Measurements from ENCODE around the gene TMEM198.

Gene TMEM198

GRCh38 chr2:219509780-219510511 lies 33.9 kb upstream of the TMEM198 start:
- DNase-seq: no peak

GRCh38 chr2:219510512-219511135 lies 33.2 kb upstream of the TMEM198 start:
- no peak for DNase-seq

DNA sequence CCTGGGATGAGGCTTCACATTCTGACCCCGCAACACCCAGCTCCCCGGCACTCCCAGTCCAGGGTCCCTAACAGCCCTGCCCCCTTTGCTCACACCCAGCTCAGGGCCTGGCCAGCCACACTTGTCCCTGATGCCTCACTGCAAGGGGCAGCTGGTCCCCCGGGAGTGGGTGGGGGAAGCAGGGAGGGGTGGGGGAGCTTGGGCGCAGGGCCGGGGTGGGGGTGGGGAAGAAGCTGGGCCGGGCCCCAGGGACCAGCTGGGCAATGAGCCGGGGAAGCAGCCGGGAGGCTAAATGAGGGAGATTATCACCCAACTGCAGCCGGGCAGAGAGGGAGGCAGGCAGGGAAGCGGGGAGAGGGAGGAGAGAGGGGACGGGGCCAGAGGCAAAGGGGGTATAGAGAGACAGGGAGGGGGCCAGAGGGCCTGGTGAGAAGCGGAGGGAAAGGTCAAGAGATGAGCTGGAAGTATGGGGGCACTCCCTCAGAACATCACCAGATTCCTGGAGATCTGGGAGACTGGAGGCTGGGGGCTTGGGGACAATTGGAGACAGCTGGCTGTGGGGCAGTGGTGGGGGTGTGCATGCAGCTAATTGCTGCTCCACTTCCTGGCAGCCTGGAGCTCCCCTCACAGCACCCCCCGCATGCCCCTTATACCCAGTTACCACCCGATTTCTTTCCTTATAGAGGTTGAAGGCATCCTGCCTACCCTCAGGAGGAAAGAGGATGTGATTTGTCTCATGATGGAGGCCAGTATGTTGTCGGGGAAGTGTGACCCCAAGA lies 32.1 kb upstream of the TMEM198 start:
- DNase-seq: no peak

DNA sequence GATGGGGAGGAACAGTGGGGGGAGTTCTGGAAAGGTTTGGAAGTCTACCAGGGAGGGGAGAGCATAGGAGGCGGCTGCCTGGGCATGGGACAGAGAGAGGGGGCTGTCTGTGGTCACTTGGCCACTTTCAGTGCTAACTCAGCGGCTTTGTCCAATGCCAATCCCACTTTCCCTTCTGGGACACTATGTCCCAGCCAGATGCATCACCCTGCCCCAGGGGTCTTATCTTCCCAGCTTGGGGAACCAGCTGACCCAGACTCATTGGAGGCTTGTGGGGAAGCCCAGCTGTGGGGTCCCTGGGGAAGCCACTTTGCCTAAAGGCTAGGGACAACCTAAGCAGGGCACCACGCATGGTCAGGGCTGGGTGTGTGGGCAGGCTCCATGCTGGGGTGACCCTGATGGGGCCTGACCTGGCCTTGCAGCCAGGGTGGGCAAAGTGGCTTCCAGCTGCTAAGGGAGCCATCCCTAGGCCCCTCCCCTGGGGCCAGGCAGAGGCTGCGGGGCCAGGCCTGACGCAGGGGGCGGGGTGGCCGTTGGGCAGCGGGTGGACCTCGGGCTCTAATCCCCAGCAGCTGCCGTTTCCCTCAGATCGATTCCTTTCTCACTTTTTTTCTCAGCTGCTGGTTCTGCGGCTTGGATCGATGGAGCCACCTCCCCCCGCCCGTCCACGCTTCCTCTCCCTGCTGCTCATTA lies 31.2 kb upstream of the TMEM198 start:
- DNase-seq: no peak

DNA sequence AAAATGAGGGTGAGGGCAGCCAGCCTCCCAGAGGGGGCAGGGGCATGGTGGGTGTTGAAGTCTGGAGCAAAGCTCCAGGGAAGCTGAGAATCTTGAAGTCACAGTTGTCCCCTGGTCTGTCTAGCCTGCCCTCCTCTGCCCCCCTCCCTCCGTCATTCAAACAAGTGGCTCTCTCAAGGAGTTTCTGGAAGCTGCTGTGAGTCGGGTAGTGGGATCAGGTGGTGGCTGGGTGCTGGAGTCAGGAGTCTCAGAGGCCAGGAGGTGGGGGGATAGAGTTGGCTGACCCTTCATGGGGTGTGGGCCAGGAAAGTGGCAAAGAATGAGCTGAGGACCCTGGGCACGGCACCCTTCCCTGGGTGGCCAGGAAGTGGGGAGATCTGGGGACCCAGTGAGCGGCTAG lies 30.0 kb upstream of the TMEM198 start:
- DNase-seq: no peak

DNA sequence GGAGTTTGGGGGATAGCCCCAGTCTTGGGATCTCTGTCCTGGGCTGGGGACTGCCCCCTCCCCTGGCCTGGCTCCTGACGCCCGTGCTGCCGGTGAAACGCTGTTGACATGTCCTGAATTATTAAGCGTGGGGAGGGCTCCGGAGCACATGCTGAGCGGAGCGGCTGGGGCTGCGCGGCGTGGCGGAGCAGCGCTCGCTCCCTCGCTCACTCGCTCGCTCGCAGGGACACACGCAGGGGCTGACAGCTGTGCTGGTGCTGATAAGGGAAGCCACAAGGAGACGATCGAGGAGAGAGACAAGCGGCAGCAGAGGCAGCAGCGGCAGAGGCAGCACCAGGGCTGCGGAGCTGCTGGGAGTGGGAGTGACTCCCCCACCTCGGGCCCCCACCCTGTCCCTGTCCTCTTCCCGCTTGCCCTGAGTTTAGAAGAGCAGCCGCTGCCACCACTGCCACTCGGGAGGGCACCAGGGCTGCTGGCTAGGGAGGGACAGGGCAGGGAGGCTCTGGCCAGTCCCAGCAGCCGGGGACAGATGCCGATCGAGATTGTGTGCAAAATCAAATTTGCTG lies 29.5 kb upstream of the TMEM198 start, which contains the start of gene ASIC4:
ASIC4 (plus strand) TSS at position 287 of the 566 bp plus-strand sequence; CDS start at position 530, 243 bp downstream.
- DNase-seq: no peak

DNA sequence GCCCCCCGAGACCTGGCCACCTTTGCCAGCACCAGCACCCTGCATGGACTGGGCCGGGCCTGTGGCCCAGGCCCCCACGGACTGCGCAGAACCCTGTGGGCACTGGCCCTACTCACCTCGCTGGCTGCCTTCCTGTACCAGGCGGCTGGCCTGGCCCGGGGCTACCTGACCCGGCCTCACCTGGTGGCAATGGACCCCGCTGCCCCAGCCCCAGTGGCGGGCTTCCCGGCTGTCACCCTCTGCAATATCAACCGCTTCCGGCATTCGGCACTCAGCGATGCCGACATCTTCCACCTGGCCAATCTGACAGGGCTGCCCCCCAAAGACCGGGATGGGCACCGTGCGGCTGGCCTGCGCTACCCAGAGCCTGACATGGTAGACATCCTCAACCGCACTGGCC lies 29.0 kb upstream of the TMEM198 start:
- DNase-seq: no peak

DNA sequence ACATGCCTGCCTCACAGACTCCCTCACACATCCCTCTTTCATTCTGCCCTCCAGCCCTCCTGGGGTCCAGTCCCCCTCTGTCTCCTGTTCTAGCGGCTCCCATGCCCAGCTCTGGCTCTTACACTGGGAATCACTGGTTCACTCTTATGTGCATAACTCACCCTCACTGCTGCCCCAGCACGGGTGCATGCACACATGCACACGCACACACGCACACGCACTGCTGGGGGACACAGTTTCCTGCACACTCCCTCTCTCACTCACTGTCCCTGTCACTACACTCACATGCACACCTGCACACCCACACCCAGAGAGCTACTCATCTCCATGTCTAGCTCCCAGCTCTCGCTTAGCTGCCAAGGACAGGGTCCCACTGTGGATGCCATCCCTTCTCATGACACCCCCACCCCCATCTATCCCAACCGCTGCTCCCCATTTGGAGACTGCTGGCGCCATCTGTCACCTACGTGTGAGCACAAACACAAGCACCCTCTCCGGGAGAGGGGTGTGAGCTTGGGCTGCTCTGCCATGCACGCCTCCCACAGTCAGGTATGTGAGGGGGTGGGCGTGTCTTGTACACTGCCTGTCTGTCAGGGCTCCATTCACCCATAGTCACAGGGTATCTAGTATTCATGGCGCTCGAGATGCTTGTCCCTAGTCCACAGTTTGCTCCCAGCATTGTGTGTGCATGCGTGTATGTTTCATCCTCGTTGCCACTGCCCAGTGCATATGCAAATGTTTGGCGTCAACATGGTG lies 27.8 kb upstream of the TMEM198 start:
- no peak for DNase-seq

- no peak for DNase-seq
Observed at GRCh38 chr2:219516888-219517287, 26.9 kb upstream of the TMEM198 start.

DNA sequence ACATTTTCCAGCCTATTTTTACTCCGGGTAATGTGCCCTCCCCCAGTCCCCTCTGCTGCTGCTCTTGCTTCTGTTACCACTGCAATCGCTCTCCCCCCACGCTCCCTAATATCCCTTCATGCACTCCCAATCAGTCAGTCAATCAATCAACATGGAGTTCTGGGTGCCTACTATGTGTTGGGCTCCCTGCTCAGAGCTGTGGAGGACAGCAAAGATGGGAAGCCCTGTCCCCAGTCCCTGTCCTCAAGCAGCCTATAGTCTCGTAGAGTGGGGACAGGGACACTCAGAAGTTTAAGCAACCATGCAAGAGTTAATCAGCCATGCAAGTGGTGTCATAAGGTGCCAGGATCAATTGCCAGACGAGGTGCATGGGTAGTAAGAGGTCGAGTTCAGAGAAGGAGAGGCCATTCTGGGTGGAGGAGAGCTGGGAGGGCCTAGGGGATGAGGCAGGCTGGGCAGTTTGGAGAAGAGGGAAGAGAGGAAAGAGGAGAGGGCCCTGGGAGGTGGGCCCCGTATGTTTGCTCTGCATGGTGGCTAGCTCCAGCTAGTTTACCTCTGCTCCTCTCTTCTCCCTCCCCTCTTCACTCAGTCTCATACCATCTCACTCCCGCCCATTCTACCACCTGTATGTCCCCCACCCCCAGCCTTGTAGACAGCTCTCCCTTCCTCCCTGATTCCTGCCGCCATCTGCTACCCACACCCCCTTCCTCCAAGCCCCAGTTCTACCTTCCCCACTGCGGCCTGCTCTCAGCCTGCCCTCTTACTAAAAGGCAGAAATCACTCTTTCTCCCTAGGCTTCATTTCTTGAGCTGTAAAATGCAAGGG lies 25.7 kb upstream of the TMEM198 start:
- no peak for DNase-seq

DNA sequence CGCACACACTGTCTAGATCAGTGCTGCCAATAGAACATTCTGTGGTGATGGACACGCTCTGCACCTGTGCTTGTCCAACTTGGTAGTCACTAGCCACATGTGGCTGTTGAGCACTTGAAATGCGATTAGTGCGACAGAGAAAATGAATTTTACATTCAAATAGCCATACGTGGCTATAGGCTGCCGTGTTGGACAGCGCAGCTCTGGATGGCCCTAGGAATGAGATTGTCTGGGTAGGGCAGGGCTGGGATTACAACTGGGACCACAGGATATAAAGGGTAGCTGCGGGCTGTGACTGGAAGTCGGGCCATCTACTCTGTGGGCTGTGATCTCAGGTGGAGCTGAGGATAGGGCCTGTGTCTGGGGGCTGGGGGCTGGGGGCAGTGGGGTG lies 24.3 kb upstream of the TMEM198 start:
- no peak for DNase-seq

DNA sequence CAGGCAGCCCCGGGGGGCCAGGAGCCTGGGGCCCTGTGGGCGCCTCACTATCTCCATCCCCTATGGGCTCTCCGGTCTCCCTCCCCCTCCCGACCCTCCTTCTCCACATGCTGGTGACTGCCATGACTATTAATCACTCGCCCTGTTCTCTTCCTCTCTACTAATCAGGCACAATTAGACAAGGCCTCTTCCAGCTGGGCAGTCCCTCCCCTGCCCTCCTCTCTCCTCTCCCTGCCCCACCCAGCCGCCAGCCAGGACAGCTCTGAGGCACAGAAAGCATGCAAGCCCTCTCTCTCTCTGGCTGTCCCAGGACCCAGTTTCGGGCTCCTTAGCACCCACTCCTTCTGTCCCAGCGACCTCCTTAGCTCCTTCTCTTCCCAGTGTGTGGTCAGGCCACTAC lies 23.7 kb upstream of the TMEM198 start:
- DNase-seq: no peak

DNA sequence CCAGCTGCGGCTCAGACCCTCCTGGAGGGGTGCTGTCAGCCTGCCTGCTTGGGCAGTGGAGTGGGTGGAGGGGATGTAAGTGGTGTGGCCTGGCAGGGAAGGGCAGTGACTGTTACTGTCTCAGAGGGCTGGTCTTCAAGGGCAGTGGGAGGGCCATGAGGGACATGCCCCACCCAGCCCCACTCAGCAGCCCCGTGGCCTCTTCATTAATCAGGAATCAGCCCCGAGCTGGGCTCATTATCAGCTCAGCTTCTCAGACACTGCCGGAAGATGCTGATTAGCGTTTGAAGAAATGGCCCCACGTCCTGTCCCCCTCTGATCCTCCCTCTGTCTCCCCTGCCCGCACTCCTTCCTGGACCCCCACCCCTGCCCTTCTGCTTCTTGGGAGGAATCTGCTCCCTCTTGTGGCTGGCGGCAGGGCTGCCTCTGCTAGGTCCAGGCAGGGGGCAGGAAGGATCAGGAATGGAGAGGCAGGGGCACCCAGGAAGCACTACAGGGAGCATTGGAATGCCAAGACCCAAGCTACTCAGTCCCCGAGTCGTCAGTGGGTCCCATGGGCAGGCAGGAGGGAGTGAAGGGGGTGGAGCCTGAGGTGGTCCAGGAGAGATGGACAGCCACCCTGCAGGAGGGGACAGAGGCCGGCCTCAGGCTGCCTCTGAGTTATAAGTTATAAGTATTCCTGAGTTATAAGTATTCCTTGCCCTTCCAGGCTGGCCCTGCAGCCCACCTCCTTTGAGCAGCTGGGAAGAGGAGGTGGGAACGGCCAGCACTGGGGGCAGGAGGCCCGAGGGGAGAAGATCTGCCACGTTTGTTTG lies 22.6 kb upstream of the TMEM198 start:
- DNase-seq: no peak

- DNase-seq: no peak
Observed at GRCh38 chr2:219522111-219523030, 21.5 kb upstream of the TMEM198 start.

- DNase-seq: no peak
Observed at GRCh38 chr2:219523031-219523671, 20.7 kb upstream of the TMEM198 start.

- DNase-seq: no peak
Observed at GRCh38 chr2:219524817-219525216, 19.0 kb upstream of the TMEM198 start.

DNA sequence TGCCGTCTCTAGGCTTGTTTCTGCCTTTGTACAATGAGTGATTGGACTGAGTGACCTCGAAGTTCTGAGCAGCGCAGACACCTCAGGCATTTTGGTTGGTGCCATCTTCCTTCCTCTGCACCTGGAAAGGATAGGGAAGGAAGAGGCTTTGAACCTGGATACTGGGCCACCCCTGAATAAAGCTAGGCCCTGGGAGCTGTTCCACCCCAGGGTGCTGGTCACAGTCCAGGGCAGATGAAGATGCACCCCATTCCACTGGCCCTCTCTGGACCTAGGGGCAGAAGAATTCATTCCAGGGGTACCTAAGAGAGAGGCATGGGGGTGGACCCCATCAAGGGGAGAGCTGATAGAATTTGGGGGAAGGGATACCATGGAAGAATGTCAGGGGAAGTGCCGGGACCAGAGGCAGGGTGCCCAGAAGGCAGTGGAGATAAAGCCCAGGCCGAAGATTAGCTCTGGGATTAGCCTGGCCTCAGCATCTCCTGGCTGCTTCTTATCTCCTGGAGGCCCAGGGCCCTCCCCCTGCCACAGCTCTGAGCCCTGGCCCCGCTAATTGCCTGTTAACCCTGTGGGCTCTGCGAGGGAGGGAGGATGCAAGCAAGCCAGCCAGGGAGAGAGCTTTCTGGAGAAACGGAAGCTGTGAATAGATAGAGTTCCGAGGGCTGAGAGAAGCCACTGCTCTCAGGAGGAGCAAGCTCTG lies 18.1 kb upstream of the TMEM198 start:
- no peak for DNase-seq

All from left hindlimb (tissue), 1 donor.